ENCODE data around the gene EXOC4. TPM values are rescaled to one million over a fixed set of nuclear protein-coding genes. Genes with fewer than 3 reads are reported as not detected.

EXOC4 gene
- total and polyA plus RNA-seq, 2 of the 13 experiments (the other 11 are each of a cell fraction or from before 2014, with no cell fraction given), result 22.5 to 39.0 TPM

DNA sequence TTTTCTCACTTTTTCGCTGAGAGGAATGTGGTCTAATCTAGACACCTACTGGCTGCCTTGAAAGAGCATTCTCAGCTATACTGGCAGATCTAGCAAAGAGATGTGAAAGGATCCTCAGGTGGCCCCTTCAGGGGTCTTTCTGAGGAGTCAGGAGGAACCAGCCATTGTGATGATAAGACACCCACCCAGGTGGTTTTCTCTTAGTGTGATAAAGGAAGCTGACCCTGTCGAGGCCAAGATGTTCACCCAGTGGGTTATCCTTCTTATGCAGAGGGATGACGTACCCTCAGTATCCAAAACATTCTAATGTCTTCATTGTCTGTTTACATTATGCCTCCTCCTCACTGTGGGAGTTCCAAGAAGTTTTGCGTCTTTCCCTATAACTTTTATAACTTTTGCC, 776.0 kb downstream of the EXOC4 start:
- no peak for TF ChIP-seq NR2C2 (CRISPR knock-in tag; IDR thresholded peaks at IDR 0.05; ENCODE audit: borderline replicate concordance)
- no peak for TF ChIP-seq ZFP41 (CRISPR knock-in tag; IDR thresholded peaks at IDR 0.05; ENCODE audit: borderline replicate concordance)
- TF ChIP-seq ZNF232 (CRISPR knock-in tag; IDR thresholded peaks at IDR 0.05; ENCODE audit: borderline replicate concordance), result no peak
- TF ChIP-seq, protein P1, sequence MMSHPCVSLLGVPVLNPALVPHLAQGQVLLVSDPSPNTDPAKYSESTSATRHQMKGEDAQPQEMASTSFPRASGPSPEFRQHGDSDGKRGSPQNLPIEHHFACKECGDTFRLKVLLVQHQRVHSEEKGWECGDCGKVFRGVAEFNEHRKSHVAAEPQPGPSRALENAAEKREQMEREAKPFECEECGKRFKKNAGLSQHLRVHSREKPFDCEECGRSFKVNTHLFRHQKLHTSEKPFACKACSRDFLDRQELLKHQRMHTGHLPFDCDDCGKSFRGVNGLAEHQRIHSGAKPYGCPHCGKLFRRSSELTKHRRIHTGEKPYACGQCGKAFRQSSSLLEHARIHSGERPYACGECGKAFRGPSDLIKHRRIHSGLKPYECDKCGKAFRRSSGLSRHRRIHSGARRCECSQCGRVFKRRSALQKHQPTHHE (CRISPR knock-in tag; IDR thresholded peaks at IDR 0.05; ENCODE audit: borderline replicate concordance), result no peak
- no peak for TF ChIP-seq NCOA2 (CRISPR knock-in tag; IDR thresholded peaks at IDR 0.05)
- TF ChIP-seq FOSL1 (CRISPR knock-in tag; IDR thresholded peaks at IDR 0.05; ENCODE audit: borderline replicate concordance), result no peak
- no peak for TF ChIP-seq ZNF543 (CRISPR knock-in tag; IDR thresholded peaks at IDR 0.05)
- TF ChIP-seq SNAI1 (CRISPR knock-in tag; IDR thresholded peaks at IDR 0.05; ENCODE audit: borderline replicate concordance), result no peak
- TF ChIP-seq, protein P2, sequence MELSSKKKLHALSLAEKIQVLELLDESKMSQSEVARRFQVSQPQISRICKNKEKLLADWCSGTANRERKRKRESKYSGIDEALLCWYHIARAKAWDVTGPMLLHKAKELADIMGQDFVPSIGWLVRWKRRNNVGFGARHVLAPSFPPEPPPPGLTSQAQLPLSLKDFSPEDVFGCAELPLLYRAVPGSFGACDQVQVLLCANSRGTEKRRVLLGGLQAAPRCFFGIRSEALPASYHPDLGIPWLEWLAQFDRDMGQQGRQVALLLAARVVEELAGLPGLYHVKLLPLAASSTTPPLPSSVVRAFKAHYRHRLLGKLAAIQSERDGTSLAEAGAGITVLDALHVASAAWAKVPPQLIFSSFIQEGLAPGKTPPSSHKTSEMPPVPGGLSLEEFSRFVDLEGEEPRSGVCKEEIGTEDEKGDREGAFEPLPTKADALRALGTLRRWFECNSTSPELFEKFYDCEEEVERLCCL (CRISPR knock-in tag; IDR thresholded peaks at IDR 0.05; ENCODE audit: borderline replicate concordance), result no peak
- TF ChIP-seq MED13 (CRISPR knock-in tag; IDR thresholded peaks at IDR 0.05), result no peak
- no peak for TF ChIP-seq RCOR2 (CRISPR knock-in tag; IDR thresholded peaks at IDR 0.05)
- TF ChIP-seq, protein P3, sequence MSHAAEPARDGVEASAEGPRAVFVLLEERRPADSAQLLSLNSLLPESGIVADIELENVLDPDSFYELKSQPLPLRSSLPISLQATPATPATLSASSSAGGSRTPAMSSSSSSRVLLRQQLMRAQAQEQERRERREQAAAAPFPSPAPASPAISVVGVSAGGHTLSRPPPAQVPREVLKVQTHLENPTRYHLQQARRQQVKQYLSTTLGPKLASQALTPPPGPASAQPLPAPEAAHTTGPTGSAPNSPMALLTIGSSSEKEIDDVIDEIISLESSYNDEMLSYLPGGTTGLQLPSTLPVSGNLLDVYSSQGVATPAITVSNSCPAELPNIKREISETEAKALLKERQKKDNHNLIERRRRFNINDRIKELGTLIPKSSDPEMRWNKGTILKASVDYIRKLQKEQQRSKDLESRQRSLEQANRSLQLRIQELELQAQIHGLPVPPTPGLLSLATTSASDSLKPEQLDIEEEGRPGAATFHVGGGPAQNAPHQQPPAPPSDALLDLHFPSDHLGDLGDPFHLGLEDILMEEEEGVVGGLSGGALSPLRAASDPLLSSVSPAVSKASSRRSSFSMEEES (CRISPR knock-in tag; IDR thresholded peaks at IDR 0.05), result no peak
- no peak for TF ChIP-seq SOX13 (IDR thresholded peaks at IDR 0.05)
- TF ChIP-seq SOX13 (CRISPR knock-in tag; conservative IDR thresholded peaks at IDR 0.05 in 1 of 2, IDR thresholded peaks at IDR 0.05 in 1 of 2), result no peak
- no peak for TF ChIP-seq ONECUT2 (CRISPR knock-in tag; IDR thresholded peaks at IDR 0.05)
- ATAC-seq, result no peak
- no peak overlapping the region for H3K27ac ChIP-seq (ENCODE audit: extremely low read length, insufficient read depth, low read length)
- no peaks in the 10 kb centered on the region for H4K20me1 ChIP-seq (ENCODE audit: insufficient read depth, low read length)
- no TSS peak for BruUV-seq (replicated peaks)
- H3K27me3 ChIP-seq (ENCODE audit: control insufficient read depth in 1 of 2, insufficient read depth in 2 of 2, low read length in 2 of 2), result no peaks in the 10 kb centered on the region
- 86% methylated on average over 4 of the region's 4 CpGs for WGBS (ENCODE audit: low lambda C conversion rate)
- no peaks in the 10 kb centered on the region for H3K36me3 ChIP-seq (replicated peaks in 1 of 2; ENCODE audit: control insufficient read depth in 1 of 2, insufficient read depth in 2 of 2, low read length in 2 of 2)
- CTCF ChIA-PET (ENCODE audit: low intra/inter-chr PET ratio, low total read pairs), result no interaction called here
- POLR2A ChIA-PET, result no interaction called here
- peaks cover 40% of the 10 kb centered on the region for H3K9me3 ChIP-seq (ENCODE audit: low read length)
- no peak overlapping the region for H3K9ac ChIP-seq (ENCODE audit: insufficient read depth, low read depth, low read length)
- no peak overlapping the region for H3K4me2 ChIP-seq (ENCODE audit: low read depth, low read length)
- FAIRE-seq, result no peak
- DNase-seq (ENCODE audit: low spot score), result no peak
- peaks cover 8% of the 10 kb centered on the region for H3K4me1 ChIP-seq (ENCODE audit: insufficient read depth, low read length)
- in situ Hi-C loops (cut with HindIII; ENCODE audit: extremely low pct_ligation_motif_present, low pct_unique_long_range_greater_than_20kb), result no loop called here
- intact Hi-C loops (cut with micrococcal nuclease; ENCODE audit: unreplicated experiment), result no loop called here
- H2AFZ ChIP-seq (ENCODE audit: low read length), result no peak overlapping the region
- H3K4me3 ChIP-seq (replicated peaks in 1 of 3; ENCODE audit: insufficient read depth in 1 of 3, low read depth in 2 of 3, low read length in 3 of 3), result no peak overlapping the region
- no peaks in the 10 kb centered on the region for H3K79me2 ChIP-seq (ENCODE audit: insufficient read depth, low read length)

All from HepG2 (cell line).